NCI-H2029 (cell line): ENCODE data around the gene POLN.
"Not testable (repeated sequence)": the region's sequence is repeated elsewhere in the genome, so short reads cannot be mapped to it uniquely, and the experiment has no call there.

Source experiments
- DNase-seq: peaks from one replicate; lab custom pipeline; 2025; lab: John Stamatoyannopoulos, UW

POLN gene

DNA sequence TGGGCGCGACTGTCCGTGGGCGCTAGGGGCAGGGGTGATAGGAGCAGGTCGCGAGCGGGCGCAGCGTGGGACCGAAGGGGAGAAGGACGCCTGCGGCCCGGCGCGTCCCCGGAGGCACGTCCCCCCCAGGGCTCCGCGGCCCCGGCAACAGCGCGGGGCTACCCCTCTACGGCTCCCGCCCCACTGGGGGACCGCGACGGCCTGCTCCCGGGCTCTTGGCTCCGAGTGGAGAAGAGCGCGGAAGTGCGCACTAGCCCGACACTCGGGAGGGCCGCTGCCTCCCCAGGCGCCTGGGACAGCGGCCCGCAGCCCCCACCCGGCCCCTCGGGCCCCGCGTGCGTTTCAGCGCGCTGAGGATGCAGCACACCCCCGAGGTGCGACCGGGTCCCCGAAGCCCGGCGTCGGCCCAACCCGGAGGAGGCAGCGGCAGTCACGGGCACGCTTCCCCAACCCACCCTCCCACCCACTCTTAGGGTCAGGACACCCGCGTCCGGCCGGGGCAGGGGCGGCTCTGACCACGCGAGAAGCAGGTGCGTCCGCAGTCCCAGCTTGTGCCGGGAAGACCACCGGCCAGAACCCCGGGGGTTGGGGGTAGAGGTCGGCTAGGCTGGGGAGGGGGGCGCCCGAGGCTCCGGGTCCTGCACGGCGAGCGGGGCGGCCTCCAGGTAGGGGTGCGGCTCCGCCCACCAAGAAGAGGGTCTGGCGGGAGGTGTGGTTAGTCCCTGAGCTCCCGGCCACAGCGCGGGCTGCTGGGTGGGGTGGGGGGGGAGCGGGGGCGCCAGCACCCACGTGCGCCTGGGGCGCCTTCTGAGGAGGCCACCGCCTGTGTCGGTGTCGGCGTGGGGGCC, 201.3 kb downstream of the POLN start:
- no peak for DNase-seq

- DNase-seq, result no peak
These were observed 205.1 kb downstream of the POLN start for GRCh38 chr4:2036866-2037265.

- no peak for DNase-seq
These were observed 205.6 kb downstream of the POLN start for GRCh38 chr4:2036327-2036726.

DNA sequence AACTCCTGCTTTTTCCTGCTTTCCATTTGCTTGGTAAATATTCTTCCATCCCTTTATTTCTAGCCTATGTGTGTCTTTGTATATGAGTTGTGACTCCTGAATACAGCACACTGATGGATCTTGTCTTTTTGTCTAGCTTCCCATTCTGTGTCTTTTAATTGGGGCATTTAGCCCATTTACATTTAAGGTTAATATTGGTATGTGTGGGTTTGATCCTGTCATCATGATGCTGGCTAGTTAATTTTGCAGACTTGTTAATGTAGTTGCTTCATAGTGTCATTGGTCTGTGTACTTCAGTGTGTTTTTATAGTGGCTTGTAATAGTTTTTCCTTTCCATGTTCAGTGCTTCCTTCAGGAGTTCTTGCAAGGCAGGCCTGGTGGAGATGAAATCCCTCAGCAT, 210.8 kb downstream of the POLN start:
- DNase-seq, result not testable (repeated sequence)

- not testable (repeated sequence) for DNase-seq
These were observed 214.8 kb downstream of the POLN start for GRCh38 chr4:2027120-2027519.

GRCh38 chr4:2025817-2026216, 216.1 kb downstream of the POLN start:
- DNase-seq, result no peak

DNA sequence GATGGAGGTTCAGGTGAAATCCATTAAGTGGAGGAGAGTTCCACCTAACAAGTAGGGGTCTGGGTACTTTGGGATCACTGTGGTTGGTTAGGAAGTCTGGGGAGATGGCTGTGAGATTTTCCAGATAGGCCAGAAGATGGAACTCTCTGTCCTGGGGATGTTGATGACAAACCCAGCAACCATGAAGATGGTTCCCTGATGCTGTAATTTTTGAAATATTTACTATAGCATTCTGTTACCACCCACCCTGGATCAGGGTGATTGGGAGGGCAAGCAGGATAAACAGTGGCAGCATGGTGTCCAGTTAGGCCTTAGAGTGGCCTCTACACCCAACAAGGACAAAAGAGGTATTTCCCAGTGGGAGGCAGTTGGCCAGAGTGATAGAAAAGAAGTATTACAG, 217.2 kb downstream of the POLN start:
- DNase-seq, result no peak
